Fibroblast of lung (primary cell): ENCODE results near the gene COA1. TPM values are rescaled to one million over a fixed set of nuclear protein-coding genes. Genes with fewer than 3 reads are reported as not detected.

ENCODE experiments used
- DNase-seq, 2 donors: peaks; one replicate each; pipeline versions ENCODE4 v3.0.0 to v3.0.0-alpha.2; 2010; ENCODE audit warnings: low read depth in 2 of 2
- H2AFZ ChIP-seq: 2 replicates; pipeline ENCODE4 v1.5.1; 2012; ENCODE audit warnings: low read length, control low read depth, inconsistent platforms
- H3K27ac ChIP-seq: 2 replicates; pipeline ENCODE4 v1.5.1; 2011; ENCODE audit warnings: low read length, control low read depth; ENCODE audit not compliant: insufficient read depth
- H3K27me3 ChIP-seq: 2 replicates; pipeline ENCODE4 v1.5.1; 2011; ENCODE audit warnings: mild to moderate bottlenecking, low read length; ENCODE audit not compliant: control insufficient read depth, insufficient read depth
- H3K36me3 ChIP-seq: 2 replicates; pipeline ENCODE4 v1.5.1; 2011; ENCODE audit warnings: low read length; ENCODE audit not compliant: control insufficient read depth, insufficient read depth
- H3K4me1 ChIP-seq: 2 replicates; pipeline ENCODE4 v1.5.1; 2011; ENCODE audit warnings: low read length; ENCODE audit not compliant: control insufficient read depth, insufficient read depth; ENCODE audit errors: extremely low read depth
- H3K4me2 ChIP-seq: 2 replicates; pipeline ENCODE4 v1.5.1; 2011; ENCODE audit warnings: low read length, control low read depth; ENCODE audit not compliant: insufficient read depth; ENCODE audit errors: extremely low read depth
- H3K4me3 ChIP-seq, 4 experiments: fragments of 200-600 bp in 1 of 4; sonication (generic) in 1 of 4; replicated peaks in 1 of 4; 2 replicates each; pipeline ENCODE4 v1.5.1; 2011 to 2016; ENCODE audit warnings: low read length in 4 of 4, low read depth in 3 of 4, mild to moderate bottlenecking in 3 of 4, control low read depth in 2 of 4, inconsistent platforms in 1 of 4, mixed read lengths in 1 of 4; ENCODE audit not compliant: insufficient read depth in 1 of 4; ENCODE audit errors: control extremely low read depth in 1 of 4
- H3K79me2 ChIP-seq: 2 replicates; pipeline ENCODE4 v1.5.1; 2012; ENCODE audit warnings: mild to moderate bottlenecking, low read length, inconsistent platforms; ENCODE audit not compliant: control insufficient read depth, insufficient read depth
- H3K9ac ChIP-seq: 2 replicates; pipeline ENCODE4 v1.5.1; 2011; ENCODE audit warnings: mild to moderate bottlenecking, low read length, control low read depth; ENCODE audit not compliant: insufficient read depth
- H3K9me3 ChIP-seq: 2 replicates; pipeline ENCODE4 v1.5.1; 2012; ENCODE audit warnings: low read depth, low read length; ENCODE audit not compliant: control insufficient read depth, insufficient read depth
- H4K20me1 ChIP-seq: 2 replicates; pipeline ENCODE4 v1.5.1; 2011; ENCODE audit warnings: low read length; ENCODE audit not compliant: control insufficient read depth, insufficient read depth; ENCODE audit errors: extremely low read depth
- CTCF ChIP-seq, 2 donors: IDR thresholded peaks in 1 of 2; conservative IDR thresholded peaks in 1 of 2; 1 replicate in 1 of 2; 2 replicates in 1 of 2; pipeline ENCODE4 v1.5.1; 2011 to 2012; ENCODE audit warnings: low read length in 2 of 2, control low read depth in 1 of 2, inconsistent platforms in 1 of 2, low read depth in 1 of 2, mild to moderate bottlenecking in 1 of 2
- EZH2 ChIP-seq: IDR thresholded peaks from 2 replicates; pipeline ENCODE4 v1.5.1; 2012; ENCODE audit warnings: low read length, control low read depth, mild to moderate bottlenecking; ENCODE audit errors: missing control alignments
- polyA plus RNA-seq, 2 donors: library from polyadenylated mRNA; depleted of rRNA in 1 of 2; stranded (reverse) in 1 of 2; unstranded in 1 of 2; fragments of >200 nt; gene quantifications; 2 replicates each; pipeline ENCODE4 v1.2.1, GENCODE V29; 2011 to 2012; ENCODE audit warnings: missing spikeins in 1 of 2
- total RNA-seq: library from RNA; depleted of rRNA; stranded (reverse); fragments of >200 nt; gene quantifications from 2 replicates; pipeline ENCODE4 v1.2.1, GENCODE V29; 2014

Gene COA1
- total and polyA plus RNA-seq, 2 donors (not counting 1 experiment from before 2014, with no cell fraction given): 28.8 to 39.6 TPM

- H2AFZ ChIP-seq: no peak overlapping the region
- H3K27ac ChIP-seq: no peak overlapping the region
- no peak overlapping the region for H3K9ac ChIP-seq
- no peaks in the 10 kb centered on the region for H3K27me3 ChIP-seq
- peaks cover 7% of the 10 kb centered on the region for H3K79me2 ChIP-seq
- no peaks in the 10 kb centered on the region for H3K9me3 ChIP-seq
- peaks cover 32% of the 10 kb centered on the region for H3K4me1 ChIP-seq
- H4K20me1 ChIP-seq: no peaks in the 10 kb centered on the region
- H3K36me3 ChIP-seq: peaks cover 6% of the 10 kb centered on the region
- H3K4me2 ChIP-seq: no peak overlapping the region
- H3K4me3 ChIP-seq: no peak overlapping the region
- DNase-seq: no peak
- TF ChIP-seq CTCF (conservative IDR thresholded peaks at IDR 0.05 in 1 of 2, IDR thresholded peaks at IDR 0.05 in 1 of 2; ENCODE audit: low read depth in 1 of 2, low read length in 2 of 2) (no peak), EZH2 (no peak)
These were observed 86.3 kb downstream of the COA1 start for GRCh38 chr7:43642897-43643630.

GRCh38 chr7:43640679-43641078 lies 88.6 kb downstream of the COA1 start:
- Histone ChIP-seq H3K36me3 (peaks cover 9% of the 10 kb centered on the region), H3K9me3 (no peaks in the 10 kb centered on the region), H2AFZ (no peak overlapping the region), H3K4me1 (peaks cover 15% of the 10 kb centered on the region), H3K27ac (peak overlapping the region; percentile 84), H3K4me2 (no peak overlapping the region), H4K20me1 (no peaks in the 10 kb centered on the region), H3K9ac (peak overlapping the region; percentile 36), H3K4me3 (no peak overlapping the region), H3K79me2 (peaks cover 10% of the 10 kb centered on the region), H3K27me3 (no peaks in the 10 kb centered on the region)
- TF ChIP-seq EZH2 (no peak), CTCF (conservative IDR thresholded peaks at IDR 0.05 in 1 of 2, IDR thresholded peaks at IDR 0.05 in 1 of 2; ENCODE audit: low read depth in 1 of 2, low read length in 2 of 2) (no peak)
- DNase-seq: no peak

- H3K9me3 ChIP-seq: no peaks in the 10 kb centered on the region
- H2AFZ ChIP-seq: no peak overlapping the region
- peak overlapping the region; percentile 36 for H3K9ac ChIP-seq
- DNase-seq: peak; percentile 89 to 93
- H3K27me3 ChIP-seq: no peaks in the 10 kb centered on the region
- no peaks in the 10 kb centered on the region for H4K20me1 ChIP-seq
- peak overlapping the region; percentile 52 for H3K4me2 ChIP-seq
- TF ChIP-seq CTCF (conservative IDR thresholded peaks at IDR 0.05 in 1 of 2, IDR thresholded peaks at IDR 0.05 in 1 of 2; ENCODE audit: low read depth in 1 of 2, low read length in 2 of 2) (no peak), EZH2 (no peak)
- peaks cover 10% of the 10 kb centered on the region for H3K79me2 ChIP-seq
- peaks cover 11% of the 10 kb centered on the region for H3K36me3 ChIP-seq
- H3K27ac ChIP-seq: peak overlapping the region; percentile 84
- peaks cover 13% of the 10 kb centered on the region for H3K4me1 ChIP-seq
- no peak overlapping the region for H3K4me3 ChIP-seq
These were observed 89.3 kb downstream of the COA1 start for GRCh38 chr7:43639858-43640491.
